ENCODE results near the gene MSMP. TPM values are rescaled to one million over a fixed set of nuclear protein-coding genes. Genes with fewer than 3 reads are reported as not detected.

MSMP gene
- total RNA-seq, 1 experiment from 2014 or later = 2.1 TPM

DNA sequence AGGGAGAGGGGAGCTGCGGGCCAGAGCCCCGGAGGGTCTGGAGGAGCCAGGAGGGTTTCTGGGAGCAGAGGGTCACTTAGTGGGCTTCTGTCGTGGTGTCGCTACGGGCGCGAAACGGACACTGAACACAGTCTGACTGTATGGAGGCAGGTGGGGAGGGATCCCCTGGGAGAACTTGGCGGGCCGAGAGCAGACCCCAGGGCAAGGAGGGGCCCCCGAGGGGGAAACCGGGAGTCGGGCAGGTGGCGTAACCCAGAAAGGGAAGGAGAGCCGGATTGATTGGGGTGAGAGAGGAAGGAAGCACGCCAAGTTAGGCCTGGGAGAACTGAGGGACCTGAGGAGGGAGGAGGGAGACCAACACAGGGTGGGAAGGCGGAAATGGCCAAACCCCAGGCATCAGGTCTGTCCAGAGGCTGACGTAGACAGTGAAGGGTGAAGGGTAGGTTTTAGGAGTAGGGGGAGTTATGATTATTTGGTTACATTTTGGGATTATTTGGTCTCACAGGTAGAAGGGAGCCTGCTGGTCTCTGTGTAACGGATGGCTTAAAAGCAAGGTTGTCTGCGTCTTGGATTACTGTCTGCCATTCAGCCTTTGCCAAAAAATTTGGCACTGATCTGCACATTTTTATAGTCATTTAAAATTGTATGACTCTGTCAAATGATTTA lies 3.3 kb upstream of the MSMP start (continued):
- TF ChIP-seq, protein P1, sequence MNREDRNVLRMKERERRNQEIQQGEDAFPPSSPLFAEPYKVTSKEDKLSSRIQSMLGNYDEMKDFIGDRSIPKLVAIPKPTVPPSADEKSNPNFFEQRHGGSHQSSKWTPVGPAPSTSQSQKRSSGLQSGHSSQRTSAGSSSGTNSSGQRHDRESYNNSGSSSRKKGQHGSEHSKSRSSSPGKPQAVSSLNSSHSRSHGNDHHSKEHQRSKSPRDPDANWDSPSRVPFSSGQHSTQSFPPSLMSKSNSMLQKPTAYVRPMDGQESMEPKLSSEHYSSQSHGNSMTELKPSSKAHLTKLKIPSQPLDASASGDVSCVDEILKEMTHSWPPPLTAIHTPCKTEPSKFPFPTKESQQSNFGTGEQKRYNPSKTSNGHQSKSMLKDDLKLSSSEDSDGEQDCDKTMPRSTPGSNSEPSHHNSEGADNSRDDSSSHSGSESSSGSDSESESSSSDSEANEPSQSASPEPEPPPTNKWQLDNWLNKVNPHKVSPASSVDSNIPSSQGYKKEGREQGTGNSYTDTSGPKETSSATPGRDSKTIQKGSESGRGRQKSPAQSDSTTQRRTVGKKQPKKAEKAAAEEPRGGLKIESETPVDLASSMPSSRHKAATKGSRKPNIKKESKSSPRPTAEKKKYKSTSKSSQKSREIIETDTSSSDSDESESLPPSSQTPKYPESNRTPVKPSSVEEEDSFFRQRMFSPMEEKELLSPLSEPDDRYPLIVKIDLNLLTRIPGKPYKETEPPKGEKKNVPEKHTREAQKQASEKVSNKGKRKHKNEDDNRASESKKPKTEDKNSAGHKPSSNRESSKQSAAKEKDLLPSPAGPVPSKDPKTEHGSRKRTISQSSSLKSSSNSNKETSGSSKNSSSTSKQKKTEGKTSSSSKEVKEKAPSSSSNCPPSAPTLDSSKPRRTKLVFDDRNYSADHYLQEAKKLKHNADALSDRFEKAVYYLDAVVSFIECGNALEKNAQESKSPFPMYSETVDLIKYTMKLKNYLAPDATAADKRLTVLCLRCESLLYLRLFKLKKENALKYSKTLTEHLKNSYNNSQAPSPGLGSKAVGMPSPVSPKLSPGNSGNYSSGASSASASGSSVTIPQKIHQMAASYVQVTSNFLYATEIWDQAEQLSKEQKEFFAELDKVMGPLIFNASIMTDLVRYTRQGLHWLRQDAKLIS (CRISPR knock-in tag; IDR thresholded peaks at IDR 0.05; ENCODE audit: borderline replicate concordance) = 0 out of 2 replicates have a peak, but pooled peaks have one; percentile 1

DNA sequence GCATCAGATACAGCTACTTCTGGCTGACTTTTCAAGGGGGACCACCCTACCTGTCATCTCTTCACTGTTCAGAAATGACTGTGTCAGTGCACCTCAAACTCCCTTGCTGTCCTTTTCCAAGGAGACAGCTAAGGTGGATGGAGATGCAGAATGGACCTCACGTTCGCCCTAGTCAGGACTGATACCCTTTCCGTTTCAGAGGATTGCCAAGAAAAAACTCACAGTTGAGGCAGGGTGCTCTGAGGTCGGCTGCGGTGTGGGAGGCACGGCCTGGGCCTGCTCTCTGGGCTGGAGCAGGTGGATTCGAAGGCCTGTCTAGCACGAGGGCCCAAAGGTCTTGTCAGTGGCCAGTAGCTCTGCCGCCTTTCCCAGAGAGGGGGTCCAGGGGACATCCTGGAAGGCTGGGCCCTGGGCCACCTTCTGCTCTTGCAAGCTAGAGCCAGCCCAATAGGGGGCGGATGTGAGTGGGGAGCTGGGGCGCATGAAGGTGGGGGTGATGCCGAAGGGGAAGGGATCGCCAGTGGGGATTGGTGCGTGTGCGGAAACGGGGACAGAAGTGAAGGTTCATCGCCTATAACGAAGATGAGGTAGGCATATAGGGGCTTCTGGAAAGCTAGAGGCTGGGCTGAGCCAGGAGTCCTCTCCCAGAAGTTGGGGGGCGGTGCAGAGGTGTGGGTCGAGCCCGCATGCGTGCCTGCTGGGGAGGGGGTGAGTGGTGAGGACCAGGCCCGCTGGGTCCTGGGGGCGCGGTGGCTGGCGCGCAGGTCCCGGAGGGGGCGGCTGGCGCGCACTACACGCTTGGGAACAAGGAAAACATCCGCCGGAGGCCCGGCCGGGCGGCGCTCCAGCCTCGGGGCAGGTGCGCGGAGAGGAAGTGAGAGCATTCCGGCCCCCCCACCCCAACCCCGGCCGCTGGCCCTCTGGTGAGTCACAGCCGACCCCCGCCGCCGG lies 2.5 kb upstream of the MSMP start:
- Mint-ChIP-seq H3K27me3 (ENCODE audit: low read depth) (no peaks in the 10 kb centered on the region), H3K4me3 (peak overlapping the region; percentile 89), H3K4me1 (peaks cover 26% of the 10 kb centered on the region), H3K36me3 (peaks cover 20% of the 10 kb centered on the region), H3K9me3 (no peaks in the 10 kb centered on the region), H3K27ac (peak overlapping the region; percentile 93)
- CTCF ChIA-PET = interaction anchor here (0.6 to 3.1 kb wide), 33 partner anchors 9 to 1617 kb away, joined by 3 to 27 read pairs (median 6); partner anchors contain the start of genes ARHGEF39, CCDC107, CREB3 and FAM221B
- DNase-seq (ENCODE audit: low spot score) (peak; percentile 82), ATAC-seq (peak; percentile 79)
- POLR2A ChIA-PET = interaction anchor here (0.7 to 1.8 kb wide), 7 partner anchors 14 to 1067 kb away, joined by 3 to 13 read pairs (median 4); partner anchors contain the start of genes CREB3, RMRP, TLN1 and TPM2
- TF ChIP-seq FOXK1 (CRISPR knock-in tag; IDR thresholded peaks at IDR 0.05) (peak; percentile 67; the same call in 1 of the 2 replicates), PRRX2 (CRISPR knock-in tag; IDR thresholded peaks at IDR 0.05) (no peak; the same call in 1 of the 2 replicates), ESRRA (CRISPR knock-in tag; IDR thresholded peaks at IDR 0.05; ENCODE audit: borderline replicate concordance) (0 out of 2 replicates have a peak, but pooled peaks have one; percentile 61), ZNF317 (CRISPR knock-in tag; IDR thresholded peaks at IDR 0.05; ENCODE audit: borderline replicate concordance, low read depth) (no peak), ZBTB21 (CRISPR knock-in tag; IDR thresholded peaks at IDR 0.05; ENCODE audit: borderline replicate concordance) (no peak), FOXP1 (CRISPR knock-in tag; IDR thresholded peaks at IDR 0.05; ENCODE audit: borderline replicate concordance) (peak; percentile 43), ZNF263 (CRISPR knock-in tag; IDR thresholded peaks at IDR 0.05; ENCODE audit: low read depth) (no peak), CBFB (CRISPR knock-in tag; IDR thresholded peaks at IDR 0.05; ENCODE audit: low read depth) (no peak), RELA (CRISPR knock-in tag; IDR thresholded peaks at IDR 0.05; ENCODE audit: borderline replicate concordance) (peak; percentile 85; the same call in 1 of the 2 replicates), KAT7 (CRISPR knock-in tag; IDR thresholded peaks at IDR 0.05; ENCODE audit: borderline replicate concordance) (peak; percentile 94; the same call in 1 of the 2 replicates), ZNF121 (CRISPR knock-in tag; IDR thresholded peaks at IDR 0.05) (no peak), TP53 (CRISPR knock-in tag; IDR thresholded peaks at IDR 0.05) (0 out of 2 replicates have a peak, but pooled peaks have one; percentile 64), JAZF1 (CRISPR knock-in tag; IDR thresholded peaks at IDR 0.05) (no peak), CREB1 (CRISPR knock-in tag; IDR thresholded peaks at IDR 0.05) (peak; percentile 33; the same call in 1 of the 2 replicates)
- TF ChIP-seq, protein P2, sequence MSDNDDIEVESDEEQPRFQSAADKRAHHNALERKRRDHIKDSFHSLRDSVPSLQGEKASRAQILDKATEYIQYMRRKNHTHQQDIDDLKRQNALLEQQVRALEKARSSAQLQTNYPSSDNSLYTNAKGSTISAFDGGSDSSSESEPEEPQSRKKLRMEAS (CRISPR knock-in tag; IDR thresholded peaks at IDR 0.05) = 0 out of 2 replicates have a peak, but pooled peaks have one; percentile 41
- TF ChIP-seq, protein P3, sequence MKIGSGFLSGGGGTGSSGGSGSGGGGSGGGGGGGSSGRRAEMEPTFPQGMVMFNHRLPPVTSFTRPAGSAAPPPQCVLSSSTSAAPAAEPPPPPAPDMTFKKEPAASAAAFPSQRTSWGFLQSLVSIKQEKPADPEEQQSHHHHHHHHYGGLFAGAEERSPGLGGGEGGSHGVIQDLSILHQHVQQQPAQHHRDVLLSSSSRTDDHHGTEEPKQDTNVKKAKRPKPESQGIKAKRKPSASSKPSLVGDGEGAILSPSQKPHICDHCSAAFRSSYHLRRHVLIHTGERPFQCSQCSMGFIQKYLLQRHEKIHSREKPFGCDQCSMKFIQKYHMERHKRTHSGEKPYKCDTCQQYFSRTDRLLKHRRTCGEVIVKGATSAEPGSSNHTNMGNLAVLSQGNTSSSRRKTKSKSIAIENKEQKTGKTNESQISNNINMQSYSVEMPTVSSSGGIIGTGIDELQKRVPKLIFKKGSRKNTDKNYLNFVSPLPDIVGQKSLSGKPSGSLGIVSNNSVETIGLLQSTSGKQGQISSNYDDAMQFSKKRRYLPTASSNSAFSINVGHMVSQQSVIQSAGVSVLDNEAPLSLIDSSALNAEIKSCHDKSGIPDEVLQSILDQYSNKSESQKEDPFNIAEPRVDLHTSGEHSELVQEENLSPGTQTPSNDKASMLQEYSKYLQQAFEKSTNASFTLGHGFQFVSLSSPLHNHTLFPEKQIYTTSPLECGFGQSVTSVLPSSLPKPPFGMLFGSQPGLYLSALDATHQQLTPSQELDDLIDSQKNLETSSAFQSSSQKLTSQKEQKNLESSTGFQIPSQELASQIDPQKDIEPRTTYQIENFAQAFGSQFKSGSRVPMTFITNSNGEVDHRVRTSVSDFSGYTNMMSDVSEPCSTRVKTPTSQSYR (CRISPR knock-in tag; IDR thresholded peaks at IDR 0.05) = no peak
- TF ChIP-seq, protein P4, sequence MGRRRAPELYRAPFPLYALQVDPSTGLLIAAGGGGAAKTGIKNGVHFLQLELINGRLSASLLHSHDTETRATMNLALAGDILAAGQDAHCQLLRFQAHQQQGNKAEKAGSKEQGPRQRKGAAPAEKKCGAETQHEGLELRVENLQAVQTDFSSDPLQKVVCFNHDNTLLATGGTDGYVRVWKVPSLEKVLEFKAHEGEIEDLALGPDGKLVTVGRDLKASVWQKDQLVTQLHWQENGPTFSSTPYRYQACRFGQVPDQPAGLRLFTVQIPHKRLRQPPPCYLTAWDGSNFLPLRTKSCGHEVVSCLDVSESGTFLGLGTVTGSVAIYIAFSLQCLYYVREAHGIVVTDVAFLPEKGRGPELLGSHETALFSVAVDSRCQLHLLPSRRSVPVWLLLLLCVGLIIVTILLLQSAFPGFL (CRISPR knock-in tag; IDR thresholded peaks at IDR 0.05; ENCODE audit: borderline replicate concordance) = 0 out of 2 replicates have a peak, but pooled peaks have one; percentile 38
- TF ChIP-seq, protein P5, sequence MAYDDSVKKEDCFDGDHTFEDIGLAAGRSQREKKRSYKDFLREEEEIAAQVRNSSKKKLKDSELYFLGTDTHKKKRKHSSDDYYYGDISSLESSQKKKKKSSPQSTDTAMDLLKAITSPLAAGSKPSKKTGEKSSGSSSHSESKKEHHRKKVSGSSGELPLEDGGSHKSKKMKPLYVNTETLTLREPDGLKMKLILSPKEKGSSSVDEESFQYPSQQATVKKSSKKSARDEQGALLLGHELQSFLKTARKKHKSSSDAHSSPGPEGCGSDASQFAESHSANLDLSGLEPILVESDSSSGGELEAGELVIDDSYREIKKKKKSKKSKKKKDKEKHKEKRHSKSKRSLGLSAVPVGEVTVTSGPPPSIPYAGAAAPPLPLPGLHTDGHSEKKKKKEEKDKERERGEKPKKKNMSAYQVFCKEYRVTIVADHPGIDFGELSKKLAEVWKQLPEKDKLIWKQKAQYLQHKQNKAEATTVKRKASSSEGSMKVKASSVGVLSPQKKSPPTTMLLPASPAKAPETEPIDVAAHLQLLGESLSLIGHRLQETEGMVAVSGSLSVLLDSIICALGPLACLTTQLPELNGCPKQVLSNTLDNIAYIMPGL (CRISPR knock-in tag; IDR thresholded peaks at IDR 0.05) = peak; percentile 61
- TF ChIP-seq, protein P6, sequence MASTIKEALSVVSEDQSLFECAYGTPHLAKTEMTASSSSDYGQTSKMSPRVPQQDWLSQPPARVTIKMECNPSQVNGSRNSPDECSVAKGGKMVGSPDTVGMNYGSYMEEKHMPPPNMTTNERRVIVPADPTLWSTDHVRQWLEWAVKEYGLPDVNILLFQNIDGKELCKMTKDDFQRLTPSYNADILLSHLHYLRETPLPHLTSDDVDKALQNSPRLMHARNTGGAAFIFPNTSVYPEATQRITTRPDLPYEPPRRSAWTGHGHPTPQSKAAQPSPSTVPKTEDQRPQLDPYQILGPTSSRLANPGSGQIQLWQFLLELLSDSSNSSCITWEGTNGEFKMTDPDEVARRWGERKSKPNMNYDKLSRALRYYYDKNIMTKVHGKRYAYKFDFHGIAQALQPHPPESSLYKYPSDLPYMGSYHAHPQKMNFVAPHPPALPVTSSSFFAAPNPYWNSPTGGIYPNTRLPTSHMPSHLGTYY (CRISPR knock-in tag; IDR thresholded peaks at IDR 0.05) = no peak; the same call in 1 of the 2 replicates

All from WTC11 (cell line).